Endodermal cell (in vitro differentiated cells): ENCODE measurements around the gene VSTM2B. TPM values are rescaled to one million over a fixed set of nuclear protein-coding genes. Genes with fewer than 3 reads are reported as not detected.

Experiments
- DNase-seq: peaks from one replicate; pipeline ENCODE4 v3.0.0-alpha.2; 2017
- H3K27ac ChIP-seq: 2 replicates; pipeline ENCODE4 v1.5.1; 2013; ENCODE audit warnings: mild to moderate bottlenecking, low read depth, low read length, moderate library complexity
- H3K27me3 ChIP-seq: 2 replicates; pipeline ENCODE4 v1.6.1; 2013; ENCODE audit warnings: mild to moderate bottlenecking, low read length, moderate library complexity; ENCODE audit not compliant: insufficient read depth, control insufficient read depth, poor library complexity, severe bottlenecking
- H3K36me3 ChIP-seq: 2 replicates; pipeline ENCODE4 v1.7.0; 2013; ENCODE audit warnings: mild to moderate bottlenecking, low read length, moderate library complexity; ENCODE audit not compliant: control insufficient read depth, insufficient read depth
- H3K4me1 ChIP-seq: one replicate; pipeline ENCODE4 v1.7.0; 2013; ENCODE audit warnings: low read length; ENCODE audit not compliant: control insufficient read depth, insufficient read depth
- H3K4me3 ChIP-seq: 2 replicates; pipeline ENCODE4 v1.5.1; 2013; ENCODE audit warnings: mild to moderate bottlenecking, low read length, moderate library complexity
- H3K9ac ChIP-seq: 2 replicates; pipeline ENCODE4 v1.6.1; 2013; ENCODE audit warnings: mild to moderate bottlenecking, low read length, moderate library complexity; ENCODE audit not compliant: poor library complexity, severe bottlenecking; ENCODE audit errors: extremely low read depth
- H3K9me3 ChIP-seq: 2 replicates; pipeline ENCODE4 v1.6.1; 2013; ENCODE audit warnings: mild to moderate bottlenecking, low read length, moderate library complexity; ENCODE audit not compliant: control insufficient read depth
- H3K27ac Mint-ChIP-seq: 2 replicates; pipeline ENCODE4 v1.8.0; 2020; ENCODE audit warnings: mixed read lengths
- H3K27me3 Mint-ChIP-seq: 2 replicates; pipeline ENCODE4 v1.8.0; 2021; ENCODE audit warnings: mild to moderate bottlenecking, mixed read lengths; ENCODE audit not compliant: insufficient read depth
- H3K36me3 Mint-ChIP-seq: 2 replicates; pipeline ENCODE4 v1.8.0; 2020; ENCODE audit warnings: low read depth, mixed read lengths
- H3K4me1 Mint-ChIP-seq: 2 replicates; pipeline ENCODE4 v1.8.0; 2020; ENCODE audit warnings: mixed read lengths
- H3K4me3 Mint-ChIP-seq: 2 replicates; pipeline ENCODE4 v1.8.0; 2020; ENCODE audit warnings: mild to moderate bottlenecking, moderate library complexity, mixed read lengths
- H3K9me3 Mint-ChIP-seq: 2 replicates; pipeline ENCODE4 v1.8.0; 2020; ENCODE audit warnings: mild to moderate bottlenecking, mixed read lengths
- CTCF ChIP-seq: fragments of 200-600 bp; sonication (generic); conservative IDR thresholded peaks from 2 replicates; pipeline ENCODE4 v1.5.0; 2021; ENCODE audit warnings: antibody characterized with exemption, mild to moderate bottlenecking
- WGBS, 2 experiments: methylation state at CpG; one replicate each; pipeline versions ENCODE4 v1.1.5 to v1.1.7; 2013; ENCODE audit warnings: missing lambda C conversion rate in 2 of 2, mixed read lengths in 1 of 2; ENCODE audit not compliant: insufficient coverage in 1 of 2, insufficient read length in 1 of 2; 5-methylcytosine and 5-hydroxymethylcytosine counted together
- total RNA-seq, 2 donors: library from RNA; stranded (reverse); fragmentation: NEBNext Ultra II Directional in 1 of 2; extraction: Animal tissue kit (Norgen Biotek cat#: 25700) in 1 of 2; gene quantifications; 2 replicates in 1 of 2; 3 replicates in 1 of 2; pipeline ENCODE4 v1.2.1, GENCODE V29; 2021

VSTM2B gene
- total RNA-seq, 2 donors from 2014 or later = 0.18 TPM; not detected in 1

- peaks cover 13% of the 10 kb centered on the region for H3K9me3 Mint-ChIP-seq
- H3K4me1 Mint-ChIP-seq = no peaks in the 10 kb centered on the region
- Histone ChIP-seq H3K9me3 (no peaks in the 10 kb centered on the region), H3K4me1 (no peaks in the 10 kb centered on the region), H3K36me3 (no peaks in the 10 kb centered on the region), H3K27ac (no peak overlapping the region), H3K27me3 (no peaks in the 10 kb centered on the region), H3K9ac (no peak overlapping the region), H3K4me3 (no peak overlapping the region)
- peak; percentile 25 for DNase-seq
- peaks cover 4% of the 10 kb centered on the region for H3K27me3 Mint-ChIP-seq
- TF ChIP-seq CTCF = no peak
- WGBS, 2 experiments = 83 to 87% methylated on average over 4 to 7 of the region's 7 CpGs
- H3K4me3 Mint-ChIP-seq = no peak overlapping the region
- H3K27ac Mint-ChIP-seq = no peak overlapping the region
- no peaks in the 10 kb centered on the region for H3K36me3 Mint-ChIP-seq
These were observed 42.7 kb upstream of the VSTM2B start for GRCh38 chr19:29482855-29483640.

- H3K27me3 Mint-ChIP-seq = peaks cover 4% of the 10 kb centered on the region
- Histone ChIP-seq H3K27ac (no peak overlapping the region), H3K4me3 (no peak overlapping the region), H3K27me3 (no peaks in the 10 kb centered on the region), H3K9ac (no peak overlapping the region), H3K9me3 (no peaks in the 10 kb centered on the region), H3K4me1 (no peaks in the 10 kb centered on the region), H3K36me3 (no peaks in the 10 kb centered on the region)
- H3K4me3 Mint-ChIP-seq = no peak overlapping the region
- TF ChIP-seq CTCF = no peak
- 94 to 100% methylated on average over 4 to 5 of the region's 5 CpGs for WGBS, 2 experiments
- DNase-seq = peak; percentile 17
- H3K27ac Mint-ChIP-seq = no peak overlapping the region
- peaks cover 13% of the 10 kb centered on the region for H3K9me3 Mint-ChIP-seq
- H3K4me1 Mint-ChIP-seq = no peaks in the 10 kb centered on the region
- H3K36me3 Mint-ChIP-seq = no peaks in the 10 kb centered on the region
These were observed 42.2 kb upstream of the VSTM2B start for GRCh38 chr19:29483641-29483920.

GRCh38 chr19:29483944-29484581, 41.7 kb upstream of the VSTM2B start:
- Mint-ChIP-seq H3K9me3 (peaks cover 13% of the 10 kb centered on the region), H3K27me3 (peaks cover 4% of the 10 kb centered on the region), H3K4me1 (no peaks in the 10 kb centered on the region), H3K4me3 (no peak overlapping the region), H3K27ac (no peak overlapping the region), H3K36me3 (no peaks in the 10 kb centered on the region)
- Histone ChIP-seq H3K27me3 (no peaks in the 10 kb centered on the region), H3K36me3 (no peaks in the 10 kb centered on the region), H3K4me3 (no peak overlapping the region), H3K9ac (no peak overlapping the region), H3K4me1 (no peaks in the 10 kb centered on the region), H3K9me3 (no peaks in the 10 kb centered on the region), H3K27ac (no peak overlapping the region)
- TF ChIP-seq CTCF = no peak
- peak; percentile 51 for DNase-seq
- 86 to 100% methylated on average over 1 to 6 of the region's 6 CpGs for WGBS, 2 experiments
